Mucosa of descending colon (tissue), 3 donors: ENCODE results near the gene DISP2. TPM values are rescaled to one million over a fixed set of nuclear protein-coding genes. Genes with fewer than 3 reads are reported as not detected.

Experiments used
- ATAC-seq: fragments of 200-7000 bp; cut with Tn5 transposase; one replicate; pipeline ENCODE4 v1.9.1; 2020; ENCODE audit warnings: mild to moderate bottlenecking, moderate library complexity
- DNase-seq, 3 donors: peaks; one replicate each; pipeline ENCODE4 v3.0.0-alpha.2; 2020
- H3K36me3 ChIP-seq: fragments of 200-600 bp; one replicate; pipeline ENCODE4 v1.8.0; 2021; ENCODE audit warnings: low read depth, mild to moderate bottlenecking
- H3K4me1 ChIP-seq: fragments of 200-600 bp; one replicate; pipeline ENCODE4 v1.8.0; 2021; ENCODE audit warnings: low read depth, mild to moderate bottlenecking
- H3K4me3 ChIP-seq: fragments of 200-600 bp; one replicate; pipeline ENCODE4 v1.8.0; 2021; ENCODE audit warnings: mild to moderate bottlenecking
- H3K9me3 ChIP-seq: fragments of 200-600 bp; one replicate; pipeline ENCODE4 v1.8.0; 2021; ENCODE audit warnings: mild to moderate bottlenecking
- CTCF ChIP-seq: fragments of 200-600 bp; IDR thresholded peaks from one replicate; pipeline ENCODE4 v1.8.0; 2022; ENCODE audit warnings: antibody characterized with exemption, mild to moderate bottlenecking
- intact Hi-C, 2 donors: fragments of 100-400 bp; cut with DNase I in 1 of 2; cut with micrococcal nuclease in 1 of 2; formaldehyde crosslinking; loops; one replicate each; pipeline versions ENCODE4 v1.11.0 to v1.11.1; 2022; cut with DNase I, micrococcal nuclease
- total RNA-seq, 3 donors: library from RNA; stranded (reverse); fragmentation: NEBNext Ultra II Directional in 2 of 3; extraction: Animal tissue kit (Norgen Biotek cat#: 25700) in 2 of 3; gene quantifications; one replicate each; pipeline versions ENCODE4 v1.2.1 to v1.2.4, GENCODE V29; 2021 to 2023
- donor health status: DM: no; HTN: no; CAD: no; lungs with moderate emphysema.
- donor health status: DM: no; HTN: no; CAD: no.
- donor health status: DM: no; HTN: yes; CAD: no.

DISP2 gene
- total RNA-seq, 3 donors from 2014 or later: 5.1 to 23.4 (median 16.1) TPM

- Histone ChIP-seq H3K4me3 (no peak overlapping the region), H3K36me3 (no peaks in the 10 kb centered on the region), H3K4me1 (peaks cover 19% of the 10 kb centered on the region), H3K9me3 (no peaks in the 10 kb centered on the region)
- intact Hi-C loops: no loop called here
- TF ChIP-seq CTCF: no peak
- ATAC-seq: no peak
- peak in 2 of 3 donors; percentile 40 to 56 for DNase-seq
These were observed 10.9 kb downstream of the DISP2 start for GRCh38 chr15:40368719-40369473.

- Histone ChIP-seq H3K4me1 (peaks cover 15% of the 10 kb centered on the region), H3K36me3 (no peaks in the 10 kb centered on the region), H3K4me3 (no peak overlapping the region), H3K9me3 (no peaks in the 10 kb centered on the region)
- no peak for ATAC-seq
- intact Hi-C loops: no loop called here
- DNase-seq: peak in 1 of 3 donors; percentile 40
- no peak for TF ChIP-seq CTCF
These were observed 11.5 kb downstream of the DISP2 start for GRCh38 chr15:40369474-40369869.

GRCh38 chr15:40369971-40370370 lies 12.0 kb downstream of the DISP2 start:
- Histone ChIP-seq H3K9me3 (no peaks in the 10 kb centered on the region), H3K36me3 (no peaks in the 10 kb centered on the region), H3K4me3 (no peak overlapping the region), H3K4me1 (peaks cover 15% of the 10 kb centered on the region)
- no peak for TF ChIP-seq CTCF
- DNase-seq (no peak), ATAC-seq (no peak)
- intact Hi-C loops: loop anchor here in 1 of 2 donors (5.0 kb wide), 1 partner anchor 57 kb away; no protein-coding TSS in a partner anchor

- no peak for DNase-seq
- ATAC-seq: no peak
- TF ChIP-seq CTCF: no peak
- Histone ChIP-seq H3K4me1 (peaks cover 4% of the 10 kb centered on the region), H3K4me3 (no peak overlapping the region), H3K36me3 (no peaks in the 10 kb centered on the region), H3K9me3 (no peaks in the 10 kb centered on the region)
- intact Hi-C loops: loop anchor here in 1 of 2 donors (5.0 kb wide), 1 partner anchor 54 kb away; no protein-coding TSS in a partner anchor
These were observed 15.0 kb downstream of the DISP2 start for GRCh38 chr15:40372981-40373380.

GRCh38 chr15:40377606-40378005 lies 19.6 kb downstream of the DISP2 start:
- intact Hi-C loops: no loop called here
- DNase-seq (no peak), ATAC-seq (no peak)
- Histone ChIP-seq H3K36me3 (no peaks in the 10 kb centered on the region), H3K4me3 (no peak overlapping the region), H3K4me1 (no peaks in the 10 kb centered on the region), H3K9me3 (no peaks in the 10 kb centered on the region)
- no peak for TF ChIP-seq CTCF
